Kidney (tissue), 14 donors: ENCODE measurements around the gene PCSK1N. TPM values are rescaled to one million over a fixed set of nuclear protein-coding genes. Genes with fewer than 3 reads are reported as not detected.

ENCODE experiments used
- DNase-seq, 5 donors: peaks; one replicate each; pipeline ENCODE4 v3.0.0-alpha.2; 2013 to 2020
- FAIRE-seq: peaks from 2 replicates; lab custom pipeline; 2012; peaks lifted over from hg19 to GRCh38; lab: Jason Lieb, UNC
- H3K27ac ChIP-seq, 2 donors: one replicate each; pipeline ENCODE4 v1.7.0; 2013; ENCODE audit warnings: low read depth in 2 of 2, low read length in 2 of 2, inconsistent platforms in 1 of 2
- H3K27me3 ChIP-seq: one replicate; pipeline ENCODE4 v1.7.1; 2013; ENCODE audit warnings: low read length, inconsistent platforms; ENCODE audit not compliant: control insufficient read depth, insufficient read depth
- H3K36me3 ChIP-seq, 3 donors: one replicate each; pipeline versions ENCODE4 v1.7.0 to v1.7.1; 2013; ENCODE audit warnings: low read length in 3 of 3, control low read depth in 1 of 3, inconsistent platforms in 1 of 3; ENCODE audit not compliant: insufficient read depth in 3 of 3, control insufficient read depth in 2 of 3
- H3K4me1 ChIP-seq, 3 donors: one replicate each; pipeline versions ENCODE4 v1.7.0 to v1.7.1; 2013; ENCODE audit warnings: low read length in 3 of 3, inconsistent platforms in 1 of 3, low read depth in 1 of 3; ENCODE audit not compliant: control insufficient read depth in 2 of 3, insufficient read depth in 2 of 3
- H3K4me3 ChIP-seq, 3 donors: one replicate each; pipeline versions ENCODE4 v1.7.0 to v1.8.1; 2013; ENCODE audit warnings: low read length in 3 of 3, control low read depth in 1 of 3, inconsistent platforms in 1 of 3
- H3K9ac ChIP-seq, 3 donors: one replicate each; pipeline versions ENCODE4 v1.7.0 to v1.7.1; 2013; ENCODE audit warnings: low read length in 3 of 3, control low read depth in 1 of 3, inconsistent platforms in 1 of 3
- H3K9me3 ChIP-seq, 3 donors: one replicate each; pipeline versions ENCODE4 v1.7.0 to v1.7.1; 2013; ENCODE audit warnings: low read length in 3 of 3, control low read depth in 1 of 3, inconsistent platforms in 1 of 3; ENCODE audit not compliant: control insufficient read depth in 2 of 3, insufficient read depth in 1 of 3
- CTCF ChIP-seq: IDR thresholded peaks from 3 replicates; pipeline ENCODE4 v1.5.1; 2012; ENCODE audit warnings: mild to moderate bottlenecking, moderate library complexity, borderline replicate concordance; ENCODE audit not compliant: insufficient read depth; ENCODE audit errors: extremely low read depth
- intact Hi-C: fragments of 100-400 bp; cut with DNase I; formaldehyde crosslinking; loops from one replicate; pipeline ENCODE4 v1.11.1; 2022
- polyA plus RNA-seq: library from polyadenylated mRNA; stranded (reverse); fragments of 350-450 nt; fragmentation: Illumina TruSeq; extraction: RNeasy Lipid Tissue Mini Kit (QIAGEN cat#74804); gene quantifications from one replicate; pipeline ENCODE4 v1.2.3, GENCODE V29; 2014; ENCODE audit warnings: low read depth, low replicate concordance; ENCODE audit not compliant: insufficient read depth
- total RNA-seq: library from RNA; stranded (reverse); fragmentation: NEBNext Ultra II Directional; extraction: Animal tissue kit (Norgen Biotek cat#: 25700); gene quantifications from one replicate; pipeline ENCODE4 v1.2.1, GENCODE V29; 2021
- donor health status: control.
- donor health status: control.
- donor health status: control.
- donor health status: control.
- donor health status: control.
- donor health status: DM: yes; HTN: yes; CAD: no.
- donor health status: Normal renal cell carcinoma (clear cell type).

The PCSK1N gene
- total and polyA plus RNA-seq, 2 donors from 2014 or later: 131 to 331 TPM

GRCh38 chrX:48785186-48785539 lies 50.2 kb downstream of the PCSK1N start:
- Histone ChIP-seq H3K4me1 (no peaks in the 10 kb centered on the region), H3K27me3 (no peaks in the 10 kb centered on the region), H3K9ac (no peak overlapping the region), H3K9me3 (no peaks in the 10 kb centered on the region), H3K4me3 (no peak overlapping the region), H3K27ac (no peak overlapping the region), H3K36me3 (no peaks in the 10 kb centered on the region)
- DNase-seq: no peak
- TF ChIP-seq CTCF: no peak
- intact Hi-C loops: no loop called here
- no peak for FAIRE-seq

GRCh38 chrX:48784726-48785125 lies 50.7 kb downstream of the PCSK1N start:
- intact Hi-C loops: no loop called here
- Histone ChIP-seq H3K27me3 (no peaks in the 10 kb centered on the region), H3K4me3 (no peak overlapping the region), H3K4me1 (no peaks in the 10 kb centered on the region), H3K36me3 (no peaks in the 10 kb centered on the region), H3K27ac (no peak overlapping the region), H3K9ac (no peak overlapping the region), H3K9me3 (no peaks in the 10 kb centered on the region)
- no peak for TF ChIP-seq CTCF
- DNase-seq (no peak), FAIRE-seq (no peak)

GRCh38 chrX:48782795-48783194 lies 52.6 kb downstream of the PCSK1N start:
- H3K36me3 ChIP-seq: no peaks in the 10 kb centered on the region
- no peaks in the 10 kb centered on the region for H3K4me1 ChIP-seq
- intact Hi-C loops: no loop called here
- TF ChIP-seq CTCF: no peak
- no peak overlapping the region for H3K27ac ChIP-seq
- DNase-seq: no peak
- no peaks in the 10 kb centered on the region for H3K27me3 ChIP-seq
- H3K9ac ChIP-seq: no peak overlapping the region
- FAIRE-seq: no peak
- no peaks in the 10 kb centered on the region for H3K9me3 ChIP-seq
- no peak overlapping the region for H3K4me3 ChIP-seq

GRCh38 chrX:48782216-48782615 lies 53.2 kb downstream of the PCSK1N start:
- DNase-seq (no peak), FAIRE-seq (no peak)
- no peak overlapping the region for H3K4me3 ChIP-seq
- H3K4me1 ChIP-seq: no peaks in the 10 kb centered on the region
- H3K36me3 ChIP-seq: no peaks in the 10 kb centered on the region
- no peak for TF ChIP-seq CTCF
- no peak overlapping the region for H3K27ac ChIP-seq
- peaks cover 2% of the 10 kb centered on the region for H3K27me3 ChIP-seq
- H3K9me3 ChIP-seq: no peaks in the 10 kb centered on the region
- intact Hi-C loops: no loop called here
- no peak overlapping the region for H3K9ac ChIP-seq
